Psoas muscle (tissue), 8 donors: Measurements from ENCODE around the gene MACROH2A1. TPM values are rescaled to one million over a fixed set of nuclear protein-coding genes. Genes with fewer than 3 reads are reported as not detected.

Source experiments
- ATAC-seq, 4 donors: fragments of 200-7000 bp; cut with Tn5 transposase; one replicate each; pipeline ENCODE4 v1.9.1; 2020; ENCODE audit warnings: moderate library complexity in 3 of 4, mild to moderate bottlenecking in 2 of 4
- DNase-seq, 2 donors: peaks; one replicate each; pipeline ENCODE4 v3.0.0-alpha.2; 2020
- H3K27ac ChIP-seq: fragments of 200-600 bp; one replicate; pipeline ENCODE4 v1.8.0; 2022
- H3K27me3 ChIP-seq, 3 donors: fragments of 200-600 bp in 1 of 3; one replicate each; pipeline versions ENCODE4 v1.6.1 to v1.8.0; 2013 to 2022; ENCODE audit warnings: low read length in 2 of 3, mild to moderate bottlenecking in 2 of 3, moderate library complexity in 1 of 3; ENCODE audit not compliant: insufficient read depth in 3 of 3
- H3K36me3 ChIP-seq, 2 donors: fragments of 200-600 bp in 1 of 2; one replicate each; pipeline versions ENCODE4 v1.6.1 to v1.8.0; 2013 to 2022; ENCODE audit warnings: low read depth in 1 of 2, mild to moderate bottlenecking in 1 of 2, moderate library complexity in 1 of 2; ENCODE audit not compliant: insufficient read depth in 1 of 2
- H3K4me1 ChIP-seq: fragments of 200-600 bp; one replicate; pipeline ENCODE4 v1.8.0; 2022
- H3K4me3 ChIP-seq: fragments of 200-600 bp; one replicate; pipeline ENCODE4 v1.8.0; 2022; ENCODE audit warnings: mild to moderate bottlenecking
- H3K9me3 ChIP-seq: fragments of 200-600 bp; one replicate; pipeline ENCODE4 v1.8.0; 2022
- WGBS, 3 donors: extraction: QIAGEN DNeasy Blood & Tissue Kit; methylation state at CpG; one replicate each; pipeline versions ENCODE4 v1.1.6 to v1.1.7; 2013; 5-methylcytosine and 5-hydroxymethylcytosine counted together
- intact Hi-C, 2 donors: fragments of 100-400 bp; cut with DNase I; formaldehyde crosslinking; loops; one replicate each; pipeline versions ENCODE4 v1.11.0 to v1.14.2; 2022
- polyA plus RNA-seq, 3 donors: library from polyadenylated mRNA; stranded (reverse); fragments of 200-250 nt; gene quantifications; one replicate each; pipeline ENCODE4 v1.2.3, GENCODE V29; 2013
- total RNA-seq, 4 donors: library from RNA; stranded (reverse); fragmentation: NEBNext Ultra II Directional in 2 of 4; extraction: Animal tissue kit (Norgen Biotek cat#: 25700) in 2 of 4; gene quantifications; one replicate each; pipeline versions ENCODE4 v1.2.1 to v1.2.4, GENCODE V29; 2021 to 2023
- TF ChIP-seq, protein P1 (sequence below): fragments of 200-600 bp; IDR thresholded peaks from one replicate; pipeline ENCODE4 v1.8.0; 2022; ENCODE audit warnings: antibody characterized with exemption
- donor health status: healthy with polysubstance abuse.
- donor health status: DM: no; HTN: no; CAD: no; lungs with moderate emphysema.
- donor health status: Bipolar disorder and iron deficiency.
- donor health status: healthy.
- donor health status: DM: yes; HTN: yes; CAD: no.
- donor health status: DM: no; HTN: no; CAD: no.
- donor health status: DM: no; HTN: no; CAD: no.
- donor health status: DM: yes; HTN: yes; CAD: no.

Gene MACROH2A1
- total and polyA plus RNA-seq, 7 donors: 57.8 to 127 (median 85.7) TPM

DNA sequence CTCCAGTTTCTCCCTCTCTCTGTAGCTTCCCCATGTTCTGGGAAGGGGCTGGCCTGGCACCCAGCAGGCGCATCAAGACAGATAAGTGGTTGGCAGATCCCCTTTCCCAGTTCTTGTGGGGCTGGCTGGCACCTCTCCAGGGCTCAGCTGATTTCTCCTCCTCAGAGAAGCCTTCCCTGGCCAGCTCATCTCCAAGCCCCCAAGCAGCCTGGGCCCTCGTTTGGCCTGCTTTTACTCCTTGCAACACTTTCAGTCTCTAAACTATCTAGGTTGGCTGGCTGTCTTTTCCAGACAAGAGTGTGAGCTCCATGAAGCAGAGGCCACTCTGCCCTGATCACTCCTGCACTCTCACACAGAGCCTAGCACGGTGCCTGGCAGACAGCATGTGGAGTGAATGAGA, 13.5 kb downstream of the MACROH2A1 start:
- no peak for DNase-seq
- no peak for ATAC-seq
- peak overlapping the region; percentile 69 for H3K27ac ChIP-seq

DNA sequence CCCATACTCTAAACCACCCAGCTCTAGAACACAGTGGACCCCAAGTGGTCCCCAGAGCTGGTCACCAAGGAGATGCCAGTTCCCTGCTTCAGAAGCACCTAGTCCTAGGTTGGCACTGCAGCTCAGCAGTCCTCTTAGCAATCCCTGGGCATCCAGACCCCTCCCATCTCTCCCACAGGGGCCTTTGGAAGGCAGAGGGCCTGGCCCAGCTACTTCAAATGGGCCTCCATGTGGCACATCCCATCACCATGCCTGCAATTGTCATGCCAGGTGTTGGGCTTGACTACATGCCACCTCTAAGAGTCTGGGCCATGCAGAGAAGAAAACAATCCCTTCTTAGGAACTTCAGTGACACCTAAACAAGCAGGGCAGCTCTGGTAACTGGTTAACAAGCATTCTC, 14.1 kb downstream of the MACROH2A1 start:
- DNase-seq (no peak), ATAC-seq (no peak)
- no peak overlapping the region for H3K4me3 ChIP-seq
- H3K27ac ChIP-seq: peak overlapping the region; percentile 69
- H3K9me3 ChIP-seq: no peaks in the 10 kb centered on the region
- no peaks in the 10 kb centered on the region for H3K27me3 ChIP-seq
- peaks cover 58% of the 10 kb centered on the region for H3K4me1 ChIP-seq
- H3K36me3 ChIP-seq: peaks cover 0 to 65% of the 10 kb centered on the region in 2 donors
- intact Hi-C loops: no loop called here
- TF ChIP-seq, protein P1, sequence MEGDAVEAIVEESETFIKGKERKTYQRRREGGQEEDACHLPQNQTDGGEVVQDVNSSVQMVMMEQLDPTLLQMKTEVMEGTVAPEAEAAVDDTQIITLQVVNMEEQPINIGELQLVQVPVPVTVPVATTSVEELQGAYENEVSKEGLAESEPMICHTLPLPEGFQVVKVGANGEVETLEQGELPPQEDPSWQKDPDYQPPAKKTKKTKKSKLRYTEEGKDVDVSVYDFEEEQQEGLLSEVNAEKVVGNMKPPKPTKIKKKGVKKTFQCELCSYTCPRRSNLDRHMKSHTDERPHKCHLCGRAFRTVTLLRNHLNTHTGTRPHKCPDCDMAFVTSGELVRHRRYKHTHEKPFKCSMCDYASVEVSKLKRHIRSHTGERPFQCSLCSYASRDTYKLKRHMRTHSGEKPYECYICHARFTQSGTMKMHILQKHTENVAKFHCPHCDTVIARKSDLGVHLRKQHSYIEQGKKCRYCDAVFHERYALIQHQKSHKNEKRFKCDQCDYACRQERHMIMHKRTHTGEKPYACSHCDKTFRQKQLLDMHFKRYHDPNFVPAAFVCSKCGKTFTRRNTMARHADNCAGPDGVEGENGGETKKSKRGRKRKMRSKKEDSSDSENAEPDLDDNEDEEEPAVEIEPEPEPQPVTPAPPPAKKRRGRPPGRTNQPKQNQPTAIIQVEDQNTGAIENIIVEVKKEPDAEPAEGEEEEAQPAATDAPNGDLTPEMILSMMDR: no peak

More for the DNA sequence above, 13.5 kb downstream of the MACROH2A1 start:
- Histone ChIP-seq H3K27me3 (no peaks in the 10 kb centered on the region), H3K9me3 (no peaks in the 10 kb centered on the region), H3K36me3 (peaks cover 0 to 61% of the 10 kb centered on the region in 2 donors), H3K4me1 (peaks cover 58% of the 10 kb centered on the region), H3K4me3 (no peak overlapping the region)
- TF ChIP-seq, protein P1: no peak
- intact Hi-C loops: no loop called here
- WGBS, 3 donors: 87 to 98% (median 89%) methylated on average over 3 of the region's 3 CpGs

DNA sequence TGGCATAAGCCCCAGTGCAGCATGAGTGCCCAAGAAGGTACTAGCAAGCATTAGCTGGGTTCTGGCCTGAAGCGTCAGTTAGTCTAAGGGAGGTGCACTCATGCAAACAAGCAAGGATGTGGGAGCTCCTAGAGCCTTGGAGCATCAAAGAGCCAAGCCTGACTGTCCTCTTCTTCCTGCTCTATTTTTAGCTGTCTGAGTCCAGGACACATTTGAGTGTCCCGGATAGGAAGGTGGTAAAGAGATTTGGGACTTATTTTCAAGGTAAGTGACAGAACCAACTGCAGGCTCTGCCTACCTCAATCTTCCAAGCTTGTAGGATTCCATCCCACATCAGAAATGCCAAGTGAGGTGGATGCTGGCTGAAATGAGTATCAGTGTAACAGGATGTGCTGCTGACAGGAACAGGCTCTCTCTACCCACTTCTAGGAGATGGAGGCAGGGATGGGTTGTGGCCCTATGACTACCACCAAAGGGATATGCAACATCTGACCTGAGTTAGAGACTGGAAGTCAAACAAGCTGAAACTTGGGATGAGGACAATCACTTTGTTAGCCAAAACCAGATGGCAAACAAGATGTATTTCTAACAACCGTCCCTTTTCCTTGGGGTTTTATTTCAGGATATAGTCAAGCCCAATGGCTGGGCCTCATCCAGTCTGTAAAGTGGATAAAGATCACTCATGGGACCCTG, 15.1 kb downstream of the MACROH2A1 start:
- no peaks in the 10 kb centered on the region for H3K27me3 ChIP-seq
- peaks cover 65% of the 10 kb centered on the region for H3K4me1 ChIP-seq
- intact Hi-C loops: no loop called here
- no peak overlapping the region for H3K4me3 ChIP-seq
- DNase-seq (no peak), ATAC-seq (peak; percentile 59 to 73 (median 64))
- 35 to 47% (median 42%) methylated on average over 3 of the region's 3 CpGs for WGBS, 3 donors
- TF ChIP-seq, protein P1: no peak
- no peaks in the 10 kb centered on the region for H3K9me3 ChIP-seq
- H3K36me3 ChIP-seq: peaks cover 0 to 70% of the 10 kb centered on the region in 2 donors
- peak overlapping the region; percentile 69 for H3K27ac ChIP-seq

DNA sequence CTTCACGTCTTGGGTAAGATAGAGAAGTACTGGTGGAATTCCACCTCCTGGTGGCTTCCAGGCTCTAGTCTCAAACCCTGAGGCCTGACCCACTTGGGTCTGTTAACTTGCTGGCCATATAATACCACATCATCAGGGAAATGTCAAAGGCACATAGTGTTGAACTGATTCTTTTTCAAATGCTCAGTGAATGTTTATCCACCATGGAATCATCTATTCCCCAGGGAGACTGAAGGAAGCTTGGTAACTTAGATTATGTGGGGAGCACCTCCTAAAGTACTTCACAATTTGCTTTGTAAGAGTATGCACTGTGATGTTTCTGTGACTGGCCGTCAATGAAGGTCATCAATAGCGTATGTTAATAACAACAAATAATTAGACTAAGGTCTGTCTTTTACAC, 16.1 kb downstream of the MACROH2A1 start:
- no peak for ATAC-seq
- H3K9me3 ChIP-seq: no peaks in the 10 kb centered on the region
- no peak overlapping the region for H3K27ac ChIP-seq
- H3K4me1 ChIP-seq: peaks cover 74% of the 10 kb centered on the region
- peaks cover 0 to 68% of the 10 kb centered on the region in 2 donors for H3K36me3 ChIP-seq
- no peak overlapping the region for H3K4me3 ChIP-seq
- 79 to 83% (median 82%) methylated on average over 3 of the region's 3 CpGs for WGBS, 3 donors
- intact Hi-C loops: no loop called here
- TF ChIP-seq, protein P1: no peak
- no peaks in the 10 kb centered on the region for H3K27me3 ChIP-seq
- no peak for DNase-seq
